Vagina (tissue), 2 donors: ENCODE measurements around the gene ACY1.

Experiments used
- CTCF ChIP-seq, 3 experiments: fragments of 450-650 bp in 2 of 3; fragments of 200-600 bp in 1 of 3; sonication (generic) in 1 of 3; IDR thresholded peaks; one replicate each; pipeline ENCODE4 v1.5.1; 2017 to 2019; ENCODE audit warnings: antibody characterized with exemption in 3 of 3, mild to moderate bottlenecking in 2 of 3, moderate library complexity in 2 of 3
- POLR2A ChIP-seq, 2 donors: fragments of 450-650 bp; IDR thresholded peaks; one replicate each; pipeline ENCODE4 v1.6.1; 2017; ENCODE audit warnings: antibody characterized with exemption in 2 of 2, mild to moderate bottlenecking in 2 of 2, moderate library complexity in 2 of 2
- POLR2AphosphoS5 ChIP-seq, 2 donors: sonication (generic); formaldehyde crosslinking; IDR thresholded peaks; one replicate each; pipeline ENCODE4 v1.9.0; 2017; ENCODE audit warnings: antibody characterized with exemption in 2 of 2, mild to moderate bottlenecking in 2 of 2, low read depth in 1 of 2; ENCODE audit not compliant: insufficient read depth in 1 of 2

GRCh38 chr3:52014613-52015012 lies 31.3 kb downstream of the ACY1 start:
- no peak for TF ChIP-seq CTCF (IDR thresholded peaks at IDR 0.05)
- TF ChIP-seq POLR2AphosphoS5 (IDR thresholded peaks at IDR 0.05; ENCODE audit: insufficient read depth in 1 of 2, low read depth in 1 of 2) = no peak
- no peak for TF ChIP-seq POLR2A (IDR thresholded peaks at IDR 0.05)
